ENCODE measurements around the gene CALU.

Gene CALU

GRCh38 chr7:128793181-128793547 lies 54.0 kb downstream of the CALU start:
- POLR2A ChIA-PET, result no interaction called here
- CTCF ChIA-PET, result no interaction called here
- no peak for DNase-seq (ENCODE audit: extremely low spot score)
- TF ChIP-seq L3MBTL2 (conservative IDR thresholded peaks at IDR 0.05) (no peak), CTBP1 (IDR thresholded peaks at IDR 0.05; ENCODE audit: borderline replicate concordance) (no peak)

DNA sequence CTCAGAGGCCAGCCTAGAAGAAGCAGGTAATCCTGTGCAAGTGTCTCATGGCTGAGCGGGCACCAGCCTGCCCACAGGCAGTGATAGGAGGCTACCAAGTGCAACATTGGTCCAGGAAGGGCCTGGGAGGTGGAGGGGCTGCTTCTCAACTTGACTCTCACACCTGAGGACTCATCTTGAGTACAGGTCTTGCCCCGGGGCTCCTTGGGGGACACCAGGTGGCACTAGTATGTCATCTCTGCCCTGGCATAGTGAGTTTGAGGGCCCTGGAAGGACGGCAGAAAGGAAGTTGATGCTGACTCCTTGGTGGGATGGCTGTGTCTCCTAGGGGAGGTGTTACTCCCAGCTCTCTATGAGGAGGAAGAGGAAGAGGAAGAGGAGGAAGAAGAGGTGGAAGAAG lies 54.9 kb downstream of the CALU start:
- ChIA-PET POLR2A (interaction anchor here (0.6 kb wide), 1 partner anchor 46 kb away, joined by 3 read pairs; no protein-coding TSS in a partner anchor), CTCF (no interaction called here)
- TF ChIP-seq LEF1 (IDR thresholded peaks at IDR 0.05; ENCODE audit: borderline replicate concordance) (no peak), ARNT (IDR thresholded peaks at IDR 0.05) (no peak), FOXM1 (IDR thresholded peaks at IDR 0.05; ENCODE audit: borderline replicate concordance) (no peak)
- DNase-seq (ENCODE audit: extremely low spot score), result no peak

GRCh38 chr7:128794436-128794835 lies 55.3 kb downstream of the CALU start:
- no peak for DNase-seq (ENCODE audit: extremely low spot score)
- ChIA-PET CTCF (no interaction called here), POLR2A (interaction anchor here (0.6 kb wide), 1 partner anchor 46 kb away, joined by 3 read pairs; no protein-coding TSS in a partner anchor)
- TF ChIP-seq HDGF (IDR thresholded peaks at IDR 0.05; ENCODE audit: borderline replicate concordance) (no peak), LEF1 (IDR thresholded peaks at IDR 0.05; ENCODE audit: borderline replicate concordance) (no peak), ARNT (IDR thresholded peaks at IDR 0.05) (no peak), SUZ12 (IDR thresholded peaks at IDR 0.05) (no peak), SP1 (IDR thresholded peaks at IDR 0.05) (no peak), FOXK2 (IDR thresholded peaks at IDR 0.05) (no peak), PKNOX1 (IDR thresholded peaks at IDR 0.05) (no peak), BHLHE40 (IDR thresholded peaks at IDR 0.05; ENCODE audit: borderline replicate concordance) (no peak), ZNF384 (IDR thresholded peaks at IDR 0.05) (no peak), ELF4 (IDR thresholded peaks at IDR 0.05) (no peak), CTBP1 (IDR thresholded peaks at IDR 0.05; ENCODE audit: borderline replicate concordance) (no peak), FOXM1 (IDR thresholded peaks at IDR 0.05; ENCODE audit: borderline replicate concordance) (no peak), FOXA1 (IDR thresholded peaks at IDR 0.05) (no peak), TARDBP (IDR thresholded peaks at IDR 0.05) (no peak), NFRKB (IDR thresholded peaks at IDR 0.05) (no peak), L3MBTL2 (conservative IDR thresholded peaks at IDR 0.05) (no peak)

- CTCF ChIA-PET, result no interaction called here
- TF ChIP-seq ELF4 (IDR thresholded peaks at IDR 0.05) (no peak), ZNF384 (IDR thresholded peaks at IDR 0.05) (no peak), ARNT (IDR thresholded peaks at IDR 0.05) (no peak), LEF1 (IDR thresholded peaks at IDR 0.05; ENCODE audit: borderline replicate concordance) (no peak), TARDBP (IDR thresholded peaks at IDR 0.05) (no peak), FOXA1 (IDR thresholded peaks at IDR 0.05) (no peak), L3MBTL2 (conservative IDR thresholded peaks at IDR 0.05) (no peak), SUZ12 (IDR thresholded peaks at IDR 0.05) (no peak), FOXM1 (IDR thresholded peaks at IDR 0.05; ENCODE audit: borderline replicate concordance) (no peak), FOXK2 (IDR thresholded peaks at IDR 0.05) (no peak)
- no peak for DNase-seq (ENCODE audit: extremely low spot score)
- POLR2A ChIA-PET, result no interaction called here
These were observed 56.0 kb downstream of the CALU start for GRCh38 chr7:128795129-128795528.

DNA sequence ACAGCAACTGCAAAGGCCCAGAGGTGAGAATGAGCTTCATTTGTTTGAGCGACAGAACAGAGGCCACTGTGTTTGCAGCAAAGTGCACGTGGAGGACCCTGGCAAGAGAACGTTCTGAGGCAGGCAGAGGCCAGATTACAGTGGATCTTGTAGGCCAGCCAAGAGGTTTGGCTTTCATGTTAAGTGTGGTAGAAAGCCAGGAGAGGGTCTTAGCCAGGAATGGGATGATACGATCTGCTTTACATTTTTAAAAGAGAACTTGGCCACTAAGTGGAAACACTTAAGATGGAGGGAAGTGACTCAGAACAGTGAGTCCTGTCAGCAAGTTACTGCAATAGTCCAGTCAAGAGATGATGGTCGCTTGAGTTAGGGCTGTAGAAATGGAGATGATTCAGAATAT lies 57.2 kb downstream of the CALU start:
- TF ChIP-seq BHLHE40 (IDR thresholded peaks at IDR 0.05; ENCODE audit: borderline replicate concordance) (no peak), SP1 (IDR thresholded peaks at IDR 0.05) (no peak), ARNT (IDR thresholded peaks at IDR 0.05) (no peak), PKNOX1 (IDR thresholded peaks at IDR 0.05) (no peak), ZNF384 (IDR thresholded peaks at IDR 0.05) (no peak), ELF4 (IDR thresholded peaks at IDR 0.05) (no peak), LEF1 (IDR thresholded peaks at IDR 0.05; ENCODE audit: borderline replicate concordance) (no peak)
- ChIA-PET POLR2A (no interaction called here), CTCF (no interaction called here)

GRCh38 chr7:128799451-128799850 lies 60.3 kb downstream of the CALU start:
- ChIA-PET POLR2A (interaction anchor here (1.1 kb wide), 1 partner anchor 32 kb away, joined by 3 read pairs; no protein-coding TSS in a partner anchor), CTCF (no interaction called here)
- no peak for DNase-seq (ENCODE audit: extremely low spot score)
- TF ChIP-seq SP1 (IDR thresholded peaks at IDR 0.05) (no peak), SUZ12 (IDR thresholded peaks at IDR 0.05) (no peak), BHLHE40 (IDR thresholded peaks at IDR 0.05; ENCODE audit: borderline replicate concordance) (no peak), FOXA1 (IDR thresholded peaks at IDR 0.05) (no peak), CTBP1 (IDR thresholded peaks at IDR 0.05; ENCODE audit: borderline replicate concordance) (no peak), PKNOX1 (IDR thresholded peaks at IDR 0.05) (no peak), L3MBTL2 (conservative IDR thresholded peaks at IDR 0.05) (no peak), NFRKB (IDR thresholded peaks at IDR 0.05) (no peak), FOXK2 (IDR thresholded peaks at IDR 0.05) (no peak), LEF1 (IDR thresholded peaks at IDR 0.05; ENCODE audit: borderline replicate concordance) (no peak), ELF4 (IDR thresholded peaks at IDR 0.05) (no peak)

More for the DNA sequence above, 57.2 kb downstream of the CALU start:
- no peak for DNase-seq (ENCODE audit: extremely low spot score)

GRCh38 chr7:128800567-128800966 lies 61.4 kb downstream of the CALU start:
- TF ChIP-seq ELF4 (IDR thresholded peaks at IDR 0.05) (no peak), ARNT (IDR thresholded peaks at IDR 0.05) (no peak), BHLHE40 (IDR thresholded peaks at IDR 0.05; ENCODE audit: borderline replicate concordance) (no peak)
- ChIA-PET POLR2A (no interaction called here), CTCF (no interaction called here)
- DNase-seq (ENCODE audit: extremely low spot score), result no peak
